AG09319 (cell line): ENCODE results near the gene PCDHGA4.
A peak's percentile ranks its signal among the peaks of the same experiment; 100 is the strongest.
"Not testable (repeated sequence)": the region's sequence is repeated elsewhere in the genome, so short reads cannot be mapped to it uniquely, and the experiment has no call there.

Experiments used
- DNase-seq: peaks from one replicate; pipeline ENCODE4 v3.0.0-alpha.2; 2010; ENCODE audit warnings: low read depth; ENCODE audit errors: extremely low read depth
- TF ChIP-seq, protein P1 (sequence below): IDR thresholded peaks from 2 replicates; pipeline ENCODE4 v1.5.1; 2011; ENCODE audit warnings: low read depth, mild to moderate bottlenecking, inconsistent platforms, low read length, moderate library complexity

PCDHGA4 gene

DNA sequence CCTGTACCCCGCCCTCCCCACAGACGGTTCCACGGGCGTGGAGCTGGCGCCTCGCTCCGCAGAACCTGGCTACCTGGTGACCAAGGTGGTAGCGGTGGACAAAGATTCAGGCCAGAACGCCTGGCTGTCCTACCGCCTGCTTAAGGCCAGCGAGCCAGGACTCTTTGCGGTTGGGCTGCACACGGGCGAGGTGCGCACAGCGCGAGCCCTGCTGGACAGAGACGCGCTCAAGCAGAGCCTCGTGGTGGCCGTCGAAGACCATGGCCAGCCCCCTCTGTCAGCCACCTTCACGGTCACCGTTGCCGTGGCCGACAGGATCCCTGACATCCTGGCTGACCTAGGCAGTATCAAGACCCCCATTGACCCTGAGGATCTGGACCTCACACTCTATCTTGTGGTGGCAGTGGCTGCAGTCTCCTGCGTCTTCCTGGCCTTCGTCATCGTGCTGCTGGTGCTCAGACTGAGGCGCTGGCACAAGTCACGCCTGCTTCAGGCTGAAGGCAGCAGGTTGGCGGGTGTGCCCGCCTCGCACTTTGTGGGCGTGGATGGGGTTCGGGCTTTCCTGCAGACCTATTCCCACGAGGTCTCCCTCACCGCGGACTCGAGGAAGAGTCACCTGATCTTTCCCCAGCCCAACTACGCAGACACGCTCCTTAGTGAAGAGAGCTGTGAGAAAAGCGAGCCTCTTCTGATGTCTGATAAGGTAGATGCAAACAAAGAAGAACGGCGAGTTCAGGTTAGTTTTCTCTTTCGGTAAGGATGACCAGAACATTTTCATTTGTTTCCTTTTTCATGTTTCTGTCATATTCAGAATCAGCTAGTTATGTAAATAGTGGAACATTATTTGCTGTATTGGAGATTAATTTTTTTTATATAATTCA lies 11.4 kb downstream of the PCDHGA4 start:
- TF ChIP-seq, protein P1, sequence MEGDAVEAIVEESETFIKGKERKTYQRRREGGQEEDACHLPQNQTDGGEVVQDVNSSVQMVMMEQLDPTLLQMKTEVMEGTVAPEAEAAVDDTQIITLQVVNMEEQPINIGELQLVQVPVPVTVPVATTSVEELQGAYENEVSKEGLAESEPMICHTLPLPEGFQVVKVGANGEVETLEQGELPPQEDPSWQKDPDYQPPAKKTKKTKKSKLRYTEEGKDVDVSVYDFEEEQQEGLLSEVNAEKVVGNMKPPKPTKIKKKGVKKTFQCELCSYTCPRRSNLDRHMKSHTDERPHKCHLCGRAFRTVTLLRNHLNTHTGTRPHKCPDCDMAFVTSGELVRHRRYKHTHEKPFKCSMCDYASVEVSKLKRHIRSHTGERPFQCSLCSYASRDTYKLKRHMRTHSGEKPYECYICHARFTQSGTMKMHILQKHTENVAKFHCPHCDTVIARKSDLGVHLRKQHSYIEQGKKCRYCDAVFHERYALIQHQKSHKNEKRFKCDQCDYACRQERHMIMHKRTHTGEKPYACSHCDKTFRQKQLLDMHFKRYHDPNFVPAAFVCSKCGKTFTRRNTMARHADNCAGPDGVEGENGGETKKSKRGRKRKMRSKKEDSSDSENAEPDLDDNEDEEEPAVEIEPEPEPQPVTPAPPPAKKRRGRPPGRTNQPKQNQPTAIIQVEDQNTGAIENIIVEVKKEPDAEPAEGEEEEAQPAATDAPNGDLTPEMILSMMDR, result no peak
- no peak for DNase-seq

- TF ChIP-seq, protein P1, result peak; percentile 50
- DNase-seq, result no peak
Observed at GRCh38 chr5:141369994-141370848, 15.4 kb downstream of the PCDHGA4 start, which contains the start of gene PCDHGB3. Gene PCDHGB3 (plus strand): TSS chr5:141370242. CDS start chr5:141370395, 153 bp downstream.

GRCh38 chr5:141371572-141372475 lies 17.0 kb downstream of the PCDHGA4 start:
- no peak for DNase-seq
- TF ChIP-seq, protein P1, result no peak

DNA sequence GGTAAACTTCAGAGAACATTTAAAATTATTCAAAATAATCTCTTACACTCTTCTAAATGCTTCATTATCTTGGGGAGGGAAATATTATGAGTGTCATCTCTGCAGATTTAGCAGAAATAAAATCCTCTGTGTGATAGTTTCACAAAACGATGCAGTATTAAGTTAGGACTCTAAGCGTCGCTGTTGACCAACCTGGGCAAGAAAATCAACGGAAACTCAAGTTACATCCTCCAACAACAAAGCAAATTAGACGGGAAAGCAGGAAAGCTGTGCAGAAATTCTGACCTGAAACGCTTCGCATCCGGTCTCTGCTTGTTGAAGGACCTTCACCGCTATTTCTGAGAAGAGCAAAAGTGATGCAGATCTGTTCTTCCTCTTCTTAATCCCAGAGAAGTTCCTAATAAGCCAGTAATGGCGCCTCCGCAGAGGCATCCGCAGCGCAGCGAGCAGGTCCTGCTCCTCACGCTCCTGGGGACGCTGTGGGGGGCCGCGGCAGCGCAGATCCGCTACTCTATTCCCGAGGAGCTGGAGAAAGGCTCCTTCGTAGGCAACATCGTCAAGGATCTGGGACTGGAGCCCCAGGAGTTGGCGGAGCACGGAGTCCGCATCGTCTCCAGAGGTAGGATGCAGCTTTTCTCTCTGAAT lies 19.0 kb downstream of the PCDHGA4 start, which contains the start of gene PCDHGA6:
Gene PCDHGA6, plus strand, starts transcription at position 219 of the 645 bp plus-strand sequence. Its CDS starts 193 bp downstream, at position 412.
- TF ChIP-seq, protein P1, result peak; percentile 40
- DNase-seq, result no peak

- TF ChIP-seq, protein P1, result no peak
Observed at GRCh38 chr5:141374627-141375026, 19.8 kb downstream of the PCDHGA4 start.

GRCh38 chr5:141375444-141376155 lies 20.8 kb downstream of the PCDHGA4 start:
- not testable (repeated sequence) for DNase-seq

More at GRCh38 chr5:141374627-141375026, 19.8 kb downstream of the PCDHGA4 start:
- DNase-seq, result no peak
